HK-2 (cell line): Measurements from ENCODE around the gene SLC51A.
"Not testable (repeated sequence)": the region's sequence is repeated elsewhere in the genome, so short reads cannot be mapped to it uniquely, and the experiment has no call there.

Experiments
- DNase-seq: peaks from one replicate; pipeline ENCODE4 v3.0.0-alpha.2; 2018; ENCODE audit not compliant: unreplicated experiment

The SLC51A gene

GRCh38 chr3:196238612-196239560 lies 22.6 kb downstream of the SLC51A start:
- no peak for DNase-seq

- DNase-seq, result no peak
Observed at GRCh38 chr3:196240424-196240823, 24.1 kb downstream of the SLC51A start.

- DNase-seq, result no peak
Observed at GRCh38 chr3:196241704-196242103, 25.4 kb downstream of the SLC51A start.

GRCh38 chr3:196244166-196244565 lies 27.8 kb downstream of the SLC51A start:
- DNase-seq, result not testable (repeated sequence)

- DNase-seq, result no peak
Observed at GRCh38 chr3:196246612-196247308, 30.4 kb downstream of the SLC51A start.

- DNase-seq, result no peak
Observed at GRCh38 chr3:196251918-196252317, 35.6 kb downstream of the SLC51A start.

GRCh38 chr3:196254376-196255283 lies 38.3 kb downstream of the SLC51A start:
- DNase-seq, result no peak

GRCh38 chr3:196255776-196256175 lies 39.4 kb downstream of the SLC51A start:
- DNase-seq, result no peak

GRCh38 chr3:196260784-196261183 lies 44.5 kb downstream of the SLC51A start:
- no peak for DNase-seq

- DNase-seq, result no peak
Observed at GRCh38 chr3:196263819-196264218, 47.5 kb downstream of the SLC51A start.

GRCh38 chr3:196268284-196269163 lies 52.2 kb downstream of the SLC51A start:
- peak; percentile 21 for DNase-seq

GRCh38 chr3:196270499-196270898 lies 54.2 kb downstream of the SLC51A start:
- no peak for DNase-seq

GRCh38 chr3:196272826-196273225 lies 56.5 kb downstream of the SLC51A start:
- DNase-seq, result no peak

GRCh38 chr3:196273655-196274054 lies 57.3 kb downstream of the SLC51A start:
- no peak for DNase-seq

GRCh38 chr3:196274585-196274984 lies 58.3 kb downstream of the SLC51A start:
- DNase-seq, result no peak

- no peak for DNase-seq
Observed at GRCh38 chr3:196275126-196275525, 58.8 kb downstream of the SLC51A start.

- no peak for DNase-seq
Observed at GRCh38 chr3:196280689-196281440, 64.5 kb downstream of the SLC51A start.

GRCh38 chr3:196281962-196282361 lies 65.6 kb downstream of the SLC51A start:
- DNase-seq, result no peak
